Occipital lobe (tissue), 2 donors: Measurements from ENCODE around the gene POLE. TPM values are rescaled to one million over a fixed set of nuclear protein-coding genes. Genes with fewer than 3 reads are reported as not detected.
"Not testable (repeated sequence)": the region's sequence is repeated elsewhere in the genome, so short reads cannot be mapped to it uniquely, and the experiment has no call there.

ENCODE experiments used
- DNase-seq: peaks from one replicate; lab custom pipeline; 2025; lab: John Stamatoyannopoulos, UW
- total RNA-seq: library from RNA; depleted of rRNA; stranded (reverse); fragments of >200 nt; gene quantifications from one replicate; pipeline ENCODE4 v1.2.3, GENCODE V29; 2014

Gene POLE
- total RNA-seq, 1 donor from 2014 or later = 36.5 TPM

- no peak for DNase-seq
Observed at GRCh38 chr12:132600048-132601032, 86.8 kb downstream of the POLE start.

DNA sequence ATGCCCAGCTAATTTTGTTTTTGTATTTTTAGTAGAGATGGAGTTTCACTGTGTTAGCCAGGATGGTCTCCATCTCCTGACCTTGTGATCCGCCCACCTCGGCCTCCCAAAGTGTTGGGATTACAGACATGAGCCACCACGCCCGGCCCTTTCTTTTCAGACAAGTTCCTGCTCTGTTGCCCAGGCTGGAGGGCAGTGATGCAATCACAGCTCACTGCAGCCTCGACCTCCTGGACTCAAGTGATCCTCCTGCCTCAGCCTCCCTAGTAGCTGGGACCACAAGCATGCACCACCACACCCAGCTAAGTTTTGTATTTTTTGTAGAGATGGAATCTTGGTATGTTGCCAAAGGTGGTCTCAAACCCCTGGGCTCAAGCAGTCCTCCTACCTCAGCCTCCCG is 87.6 kb downstream of the POLE start:
- not testable (repeated sequence) for DNase-seq

DNA sequence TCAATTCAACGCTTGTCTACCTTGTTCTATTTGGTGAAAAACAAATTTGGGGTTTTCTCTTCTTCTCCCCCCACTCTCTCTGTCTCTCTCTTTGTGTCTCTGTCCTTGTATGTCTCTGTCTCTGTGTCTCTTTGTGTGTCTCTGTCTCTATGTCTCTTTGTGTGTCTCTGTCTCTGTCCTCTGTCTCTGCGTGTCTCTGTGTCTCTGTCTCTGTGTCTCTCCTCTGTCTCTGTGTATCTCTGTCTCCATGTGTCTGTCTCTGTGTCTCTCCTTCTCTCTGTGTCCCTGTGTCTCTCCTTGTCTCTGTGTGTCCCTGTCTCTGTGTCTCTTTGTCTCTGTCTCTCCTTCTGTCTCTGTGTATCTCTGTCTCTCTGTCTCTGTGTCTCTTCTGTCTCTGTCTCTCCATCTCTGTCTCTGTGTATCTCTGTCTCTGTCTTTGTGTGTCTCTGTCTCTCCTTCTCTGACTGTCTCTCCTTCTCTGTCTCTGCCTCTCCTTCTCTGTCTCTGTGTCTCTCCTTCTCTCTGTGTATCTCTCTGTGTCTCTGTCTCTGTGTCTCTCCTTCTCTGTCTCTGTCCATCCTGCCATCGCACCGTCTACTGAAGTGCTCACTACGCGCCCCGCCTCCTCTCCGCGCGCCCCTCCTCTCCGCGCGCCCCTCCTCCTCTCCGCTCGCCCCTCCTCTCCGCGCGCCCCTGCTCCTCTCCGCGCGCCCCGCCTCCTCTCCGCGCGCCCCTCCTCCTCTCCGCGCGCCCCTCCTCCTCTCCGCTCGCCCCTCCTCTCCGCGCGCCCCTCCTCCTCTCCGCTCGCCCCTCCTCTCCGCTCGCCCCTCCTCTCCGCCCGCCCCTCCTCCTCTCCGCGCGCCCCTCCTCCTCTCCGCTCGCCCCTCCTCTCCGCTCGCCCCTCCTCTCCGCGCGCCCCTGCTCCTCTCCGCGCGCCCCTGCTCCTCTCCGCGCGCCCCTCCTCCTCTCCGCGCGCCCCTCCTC is 89.5 kb downstream of the POLE start:
- no peak for DNase-seq

DNA sequence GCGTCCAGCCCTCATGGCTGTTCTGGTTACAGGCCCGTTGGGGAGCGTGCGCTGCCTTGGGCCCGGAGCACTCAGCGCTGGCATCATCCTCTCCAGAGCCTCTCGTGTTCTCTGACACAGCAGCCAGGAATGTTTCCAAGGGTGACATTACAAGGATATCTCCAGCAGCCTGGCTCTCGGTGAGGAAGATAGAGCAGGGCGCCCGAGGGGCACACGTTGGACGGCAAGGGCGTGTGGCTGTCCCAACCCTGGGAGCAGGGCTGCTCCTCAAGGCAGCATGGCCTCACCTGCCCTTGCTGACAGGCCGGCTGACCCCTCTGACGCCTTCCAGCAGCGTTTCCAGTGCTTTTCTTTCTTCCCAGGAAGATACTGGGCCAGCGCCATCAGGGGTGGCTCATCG is 91.1 kb downstream of the POLE start:
- DNase-seq = no peak

DNA sequence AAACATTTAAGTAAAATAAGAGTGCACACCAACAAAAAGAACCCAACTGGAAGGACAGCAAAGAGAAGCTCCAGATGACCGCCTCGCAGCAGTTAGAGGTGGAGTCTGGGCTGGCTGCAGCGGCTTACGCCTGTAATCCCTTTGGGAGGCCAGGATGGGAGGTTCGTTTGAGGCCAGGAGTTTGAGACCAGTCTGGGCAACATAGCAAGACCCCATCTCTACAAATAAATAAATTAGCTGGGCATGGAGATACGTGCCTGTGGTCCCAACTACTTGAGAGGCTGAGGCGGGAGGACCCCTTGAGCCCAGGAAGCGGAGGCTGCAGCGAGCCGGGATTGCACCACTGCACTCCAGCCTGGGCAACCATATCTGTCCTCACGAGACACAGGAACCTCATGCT is 92.0 kb downstream of the POLE start:
- DNase-seq = no peak

DNA sequence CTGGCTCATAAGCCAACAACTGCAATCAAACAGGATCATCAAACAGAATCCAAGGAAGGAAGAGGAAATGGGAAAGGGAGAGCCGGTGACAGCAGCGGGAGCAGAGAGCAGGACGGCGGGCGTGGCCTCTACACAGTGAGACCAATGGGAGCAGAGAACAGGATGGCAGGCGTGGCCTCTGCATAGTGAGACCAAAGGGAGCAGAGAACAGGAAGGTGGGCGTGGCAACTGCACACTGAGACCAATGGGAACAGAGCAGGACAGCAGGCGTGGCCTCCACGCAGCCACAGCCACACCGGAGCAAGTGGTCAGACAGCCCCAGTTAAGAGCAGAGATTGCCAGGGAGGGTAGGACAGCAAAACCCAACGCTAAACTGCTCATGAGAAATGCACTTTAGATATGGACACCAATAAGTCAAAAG is 93.2 kb downstream of the POLE start:
- peak; percentile 74 for DNase-seq

DNA sequence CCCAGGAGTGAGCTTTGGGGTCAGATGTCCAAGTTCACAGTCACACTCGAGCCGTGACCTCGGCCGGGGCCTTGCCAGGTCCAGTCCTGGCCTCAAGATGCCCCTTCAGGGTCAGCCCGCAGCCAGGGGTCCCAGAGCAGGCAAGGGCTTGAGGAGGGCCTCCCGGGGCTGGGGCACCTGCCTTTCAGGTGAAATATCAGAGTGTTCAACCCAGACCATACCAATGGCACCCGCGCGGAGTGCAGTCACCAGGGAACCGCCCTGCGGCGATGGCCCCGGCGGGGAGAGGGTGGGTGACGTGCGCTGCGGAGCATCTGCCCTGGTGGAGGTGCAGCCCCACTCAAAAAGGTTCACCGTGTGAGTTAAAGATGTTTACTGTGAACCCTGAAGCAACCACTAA is 93.6 kb downstream of the POLE start:
- no peak for DNase-seq

- DNase-seq = no peak
Observed at GRCh38 chr12:132593071-132593470, 94.1 kb downstream of the POLE start.

DNA sequence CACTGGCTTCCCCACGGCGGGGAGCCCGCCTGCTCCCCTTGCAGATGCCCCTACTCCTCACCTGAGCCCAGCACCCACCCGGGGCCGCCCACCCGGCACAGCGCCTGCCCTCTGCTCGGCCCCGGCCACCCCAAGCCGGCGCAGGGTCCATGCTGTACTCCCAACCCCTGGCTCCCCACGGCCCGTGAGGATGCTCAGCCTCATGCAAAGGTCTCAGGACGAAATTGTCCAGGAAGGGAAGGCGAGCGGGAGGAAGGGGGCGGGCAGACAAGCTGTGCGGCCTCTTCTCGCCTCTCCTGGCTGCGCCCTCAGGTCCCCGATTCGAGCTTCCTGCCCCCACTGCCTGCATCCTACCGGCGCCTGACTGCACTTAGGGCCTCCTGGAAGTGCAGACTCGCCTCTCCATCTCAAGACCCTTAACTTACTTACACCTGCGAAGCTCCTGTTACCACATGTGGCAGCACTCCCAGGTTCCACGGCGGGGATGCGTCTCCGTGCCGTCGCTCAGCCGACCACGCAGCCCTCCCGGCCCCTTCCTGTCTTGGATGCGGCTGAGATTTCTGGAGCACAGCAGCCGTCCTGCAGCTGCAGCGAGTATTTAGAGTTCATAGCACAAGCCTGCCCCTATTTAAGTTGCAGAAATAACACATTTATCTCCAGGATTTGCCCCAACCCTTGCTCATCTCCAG is 94.7 kb downstream of the POLE start:
- no peak for DNase-seq

DNA sequence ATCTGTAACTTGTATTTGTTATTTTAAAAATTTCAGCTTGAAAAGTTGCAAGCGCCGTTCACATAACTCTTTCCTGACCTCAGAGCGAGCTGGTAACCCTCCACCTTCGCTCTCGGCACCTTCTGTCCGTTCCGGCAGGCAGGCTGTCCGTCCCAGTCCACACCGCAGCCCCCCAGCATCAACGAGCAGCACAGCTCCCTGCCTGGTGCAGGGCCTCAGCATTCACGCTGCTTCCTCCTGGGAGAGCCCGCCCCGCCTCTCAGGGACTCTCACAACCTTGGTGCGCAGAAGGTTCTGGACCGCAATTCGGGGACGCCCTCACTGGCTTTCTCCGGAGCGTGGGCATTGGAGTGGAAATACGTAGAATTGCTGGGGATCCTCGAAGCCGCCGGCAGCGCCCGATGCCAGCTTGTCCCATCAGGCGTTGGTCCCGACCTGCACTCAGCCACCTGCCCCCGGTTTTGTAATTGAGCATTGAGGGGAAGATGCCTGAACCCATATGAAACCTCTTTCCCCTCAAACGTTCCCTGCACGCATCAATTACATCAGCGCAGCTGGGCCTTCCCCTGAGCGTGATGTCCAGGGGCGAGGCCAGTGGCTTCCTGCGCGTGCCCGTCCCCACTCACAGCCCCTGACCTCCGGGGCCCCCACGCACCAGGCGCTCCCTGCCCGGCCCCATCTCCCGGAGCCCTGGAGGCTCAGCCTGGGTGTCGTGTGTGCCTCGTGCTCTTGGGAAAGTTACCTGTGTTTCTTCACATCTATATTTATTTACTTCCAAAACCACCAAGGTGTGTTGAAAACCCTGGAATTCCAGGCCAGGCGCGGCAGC is 95.8 kb downstream of the POLE start:
- no peak for DNase-seq

DNA sequence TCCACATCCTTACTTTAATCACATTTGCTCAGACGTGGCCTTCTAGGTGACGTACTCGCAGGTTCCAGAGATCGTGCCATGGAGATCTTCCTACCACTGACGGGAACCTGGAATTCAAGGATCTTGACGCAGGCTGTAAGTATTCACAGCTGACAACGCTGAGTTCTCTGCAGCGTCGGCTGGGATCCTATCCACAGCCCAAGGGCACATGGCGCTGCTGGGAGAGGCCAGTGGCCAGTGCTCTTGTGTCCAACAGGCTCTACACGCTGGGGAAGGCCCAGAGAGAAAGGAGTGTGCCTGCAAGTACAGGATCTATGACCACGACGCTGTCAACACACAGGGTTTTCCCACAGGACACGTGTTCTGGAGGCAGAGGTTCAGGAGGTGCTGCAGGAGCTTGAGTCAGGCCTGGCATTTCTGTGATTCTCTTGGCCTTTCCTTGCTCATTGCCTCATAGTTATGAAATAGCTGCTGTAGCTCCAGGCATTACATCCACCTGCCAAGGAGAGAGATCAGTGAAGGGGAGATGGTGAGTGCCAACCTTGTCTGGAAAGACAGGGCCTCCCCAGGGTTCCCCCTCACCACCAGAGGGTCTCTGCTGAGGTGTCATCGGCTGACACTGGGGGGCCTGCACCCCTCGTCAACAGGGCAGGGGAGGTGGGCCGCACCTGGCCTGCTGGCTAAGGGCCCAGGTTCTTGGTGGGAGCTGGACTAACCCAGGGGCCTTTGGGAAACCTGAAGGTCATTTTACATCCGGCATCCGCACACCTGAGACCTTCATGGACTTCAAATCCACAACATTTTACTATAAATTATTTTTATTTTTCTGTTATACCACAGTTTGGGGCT is 98.1 kb downstream of the POLE start:
- DNase-seq = no peak

GRCh38 chr12:132588319-132588718 is 98.8 kb downstream of the POLE start:
- no peak for DNase-seq

DNA sequence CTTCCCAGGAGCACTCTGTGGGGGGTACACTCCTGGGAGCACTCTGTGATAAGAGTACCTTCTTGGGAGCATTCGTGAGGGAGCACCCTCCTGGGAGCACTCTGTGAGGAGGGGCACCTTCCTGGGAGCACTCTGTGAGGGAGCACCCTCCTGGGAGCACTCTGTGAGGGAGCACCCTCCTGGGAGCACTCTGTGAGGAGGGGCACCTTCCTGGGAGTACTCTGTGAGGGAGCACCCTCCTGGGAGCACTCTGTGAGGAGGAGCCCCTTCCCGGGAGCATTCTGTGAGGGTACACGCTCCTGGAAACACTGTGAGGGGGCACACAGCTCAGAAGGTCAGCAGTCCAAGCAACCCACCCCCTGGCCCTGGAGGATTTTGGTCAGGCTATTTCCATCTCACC is 99.4 kb downstream of the POLE start:
- DNase-seq = no peak

GRCh38 chr12:132586929-132587328 is 100.2 kb downstream of the POLE start:
- no peak for DNase-seq

DNA sequence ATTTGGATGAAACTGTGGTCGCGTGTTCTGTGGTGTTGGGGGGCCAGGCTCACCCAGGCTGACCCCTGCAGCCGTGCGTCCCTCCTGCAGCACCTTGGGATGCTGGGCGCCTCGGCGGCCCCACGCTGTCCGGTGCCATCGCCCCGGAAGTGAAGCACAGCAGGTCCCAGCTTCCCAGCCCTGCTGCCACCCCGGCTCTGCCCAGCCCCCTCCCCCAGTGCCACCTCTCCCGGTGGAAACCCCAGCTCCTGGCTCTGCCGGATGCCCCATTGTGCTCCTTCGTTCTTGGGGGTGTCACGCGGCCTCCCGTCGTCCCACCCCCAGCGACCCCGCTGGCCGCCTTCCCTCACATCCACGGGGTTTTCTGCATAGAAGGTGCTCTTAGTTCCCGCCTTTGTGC is 102.0 kb downstream of the POLE start:
- DNase-seq = no peak

DNA sequence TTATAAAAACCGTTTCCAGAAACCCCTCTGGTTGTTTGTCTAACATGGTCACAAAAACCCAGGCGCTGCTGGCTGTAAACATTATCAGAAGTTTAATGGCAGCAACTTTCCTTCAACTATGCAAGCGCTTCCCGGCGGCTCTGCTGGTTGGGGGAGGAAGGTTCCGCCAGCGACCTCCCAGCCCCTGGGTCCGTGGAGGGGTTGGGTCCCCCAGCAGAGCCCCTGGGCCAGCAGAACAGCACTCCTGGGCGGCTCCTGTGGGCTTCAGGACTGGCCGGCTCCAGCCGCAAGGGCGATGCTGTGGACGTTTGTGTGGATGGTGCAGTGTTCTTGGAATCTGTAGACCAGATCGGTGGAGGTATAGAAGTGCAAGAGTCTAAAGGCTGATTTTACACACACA is 102.7 kb downstream of the POLE start:
- no peak for DNase-seq

- no peak for DNase-seq
Observed at GRCh38 chr12:132583736-132584135, 103.4 kb downstream of the POLE start.

DNA sequence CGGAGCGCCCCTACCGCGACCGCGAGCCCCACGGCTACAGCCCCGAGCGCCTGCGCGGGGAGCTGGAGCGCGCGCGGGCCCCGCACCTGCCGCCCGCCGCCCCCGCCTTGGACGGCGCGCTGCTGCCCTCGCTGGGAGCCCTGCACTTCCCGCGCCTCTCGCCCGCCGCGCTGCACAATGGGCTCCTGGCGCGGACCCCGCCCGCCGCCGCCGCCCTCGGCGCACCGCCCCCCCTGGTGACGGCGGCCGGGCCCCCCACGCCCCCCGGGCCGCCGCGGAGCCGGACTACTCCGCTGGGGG is 103.8 kb downstream of the POLE start:
- no peak for DNase-seq

- no peak for DNase-seq
Observed at GRCh38 chr12:132582582-132583410, 104.3 kb downstream of the POLE start.
